Activated naive CD4-positive, alpha-beta T cell (primary cell): Measurements from ENCODE around the gene TUT1.
A peak's percentile ranks its signal among the peaks of the same experiment; 100 is the strongest.
"Not testable (repeated sequence)": the region's sequence is repeated elsewhere in the genome, so short reads cannot be mapped to it uniquely, and the experiment has no call there.

ENCODE experiments used
- DNase-seq, 4 experiments: peaks; one replicate each; lab custom pipeline; 2025; lab: John Stamatoyannopoulos, UW

TUT1 gene

GRCh38 chr11:62578541-62578940, 12.8 kb downstream of the TUT1 start:
- DNase-seq, result no peak

GRCh38 chr11:62577046-62577714, 14.1 kb downstream of the TUT1 start:
- no peak for DNase-seq

- no peak for DNase-seq
Measured at GRCh38 chr11:62575837-62576236, 15.5 kb downstream of the TUT1 start.

- no peak for DNase-seq
Measured at GRCh38 chr11:62575156-62575555, 16.2 kb downstream of the TUT1 start.

GRCh38 chr11:62574363-62575071, 16.8 kb downstream of the TUT1 start:
- DNase-seq, result no peak

- peak; percentile 85 to 95 (median 89) for DNase-seq
Measured at GRCh38 chr11:62573592-62574362, 17.5 kb downstream of the TUT1 start, which contains the start of gene EEF1G. EEF1G (minus strand) TSS chr11:62573891; CDS start chr11:62573842, 49 bp downstream.

GRCh38 chr11:62573006-62573591, 18.2 kb downstream of the TUT1 start:
- DNase-seq, result no peak

- no peak for DNase-seq
Measured at GRCh38 chr11:62572431-62572830, 18.9 kb downstream of the TUT1 start.

GRCh38 chr11:62571493-62571892, 19.8 kb downstream of the TUT1 start:
- DNase-seq, result not testable (repeated sequence)

- DNase-seq, result not testable (repeated sequence)
Measured at GRCh38 chr11:62570903-62571302, 20.4 kb downstream of the TUT1 start.

GRCh38 chr11:62569611-62570010, 21.7 kb downstream of the TUT1 start:
- no peak for DNase-seq

- no peak for DNase-seq
Measured at GRCh38 chr11:62567018-62567633, 24.2 kb downstream of the TUT1 start.

- no peak for DNase-seq
Measured at GRCh38 chr11:62566247-62566646, 25.1 kb downstream of the TUT1 start.

- DNase-seq, result no peak
Measured at GRCh38 chr11:62565100-62565802, 26.1 kb downstream of the TUT1 start.

- DNase-seq, result not testable (repeated sequence)
Measured at GRCh38 chr11:62561677-62562230, 29.6 kb downstream of the TUT1 start.

- DNase-seq, result peak; percentile 26 to 56 (median 42)
Measured at GRCh38 chr11:62560566-62561103, 30.7 kb downstream of the TUT1 start.

- DNase-seq, result not testable (repeated sequence)
Measured at GRCh38 chr11:62559626-62560025, 31.7 kb downstream of the TUT1 start.

- DNase-seq, result no peak
Measured at GRCh38 chr11:62559204-62559603, 32.1 kb downstream of the TUT1 start.

- no peak for DNase-seq
Measured at GRCh38 chr11:62558669-62559068, 32.7 kb downstream of the TUT1 start.

GRCh38 chr11:62556875-62557631, 34.3 kb downstream of the TUT1 start:
- DNase-seq, result peak in 1 of 4 experiments; percentile 24
